GM12878 (cell line): ENCODE data around the gene USP4. TPM values are rescaled to one million over a fixed set of nuclear protein-coding genes. Genes with fewer than 3 reads are reported as not detected.
A peak's percentile ranks its signal among the peaks of the same experiment; 100 is the strongest.

Experiments
- ATAC-seq: fragments of 200-7000 bp; cut with Tn5 transposase; 3 replicates; pipeline ENCODE4 v1.9.1; 2020; ENCODE audit warnings: mild to moderate bottlenecking, moderate library complexity
- Bru-seq: library from RNA; stranded (reverse); fragments of 400-500 nt; gene quantifications from one replicate; lab custom pipeline; 2021; lab: Mats Ljungman, UMichigan
- BruChase-seq, 2 experiments: library from RNA; stranded (reverse); fragments of 400-500 nt; gene quantifications; one replicate each; lab custom pipeline; 2021; lab: Mats Ljungman, UMichigan
- BruUV-seq: library from RNA; stranded (reverse); fragments of 400-500 nt; replicated peaks from 2 replicates; lab custom pipeline; 2021; lab: Mats Ljungman, UMichigan
- CTCF ChIA-PET: fragments of 300-600 bp; sonication (Branson Sonifier 250); formaldehyde crosslinking; extraction: SDS; loops from one replicate; lab custom pipeline; 2021; ENCODE audit warnings: inconsistent platforms; lab: Yijun Ruan, JAX
- POLR2A ChIA-PET: fragments of 350-600 bp; formaldehyde crosslinking; extraction: SDS; loops from one replicate; lab custom pipeline; 2021; ENCODE audit warnings: inconsistent platforms; lab: Charles Lee
- RAD21 ChIA-PET: fragments of 300-600 bp; sonication (Branson Sonifier 250); formaldehyde crosslinking; loops from one replicate; lab custom pipeline; 2023; ENCODE audit warnings: antibody characterized with exemption; ENCODE audit not compliant: unreplicated experiment; lab: Charles Lee
- SMC1A ChIA-PET: fragments of 300-600 bp; sonication (Branson Sonifier 250); formaldehyde crosslinking; loops from one replicate; lab custom pipeline; 2023; ENCODE audit not compliant: unreplicated experiment, uncharacterized antibody; lab: Charles Lee
- DNase-seq: peaks from one replicate; pipeline ENCODE4 v3.0.0-alpha.2; 2011; ENCODE audit warnings: low read depth, low spot score
- FAIRE-seq: peaks from 3 replicates; lab custom pipeline; 2011; peaks lifted over from hg19 to GRCh38; lab: Jason Lieb, UNC
- H2AFZ ChIP-seq: 2 replicates; pipeline ENCODE4 v1.6.0; 2011; ENCODE audit warnings: low read depth, low read length, control low read depth; ENCODE audit not compliant: control insufficient read depth
- H3K27ac ChIP-seq: 2 replicates; pipeline ENCODE4 v1.5.1; 2011; ENCODE audit warnings: control low read depth; ENCODE audit not compliant: control insufficient read depth, insufficient read depth
- H3K27me3 ChIP-seq, 2 experiments: replicated peaks in 1 of 2; 2 replicates each; pipeline versions ENCODE4 v1.6.0 to v1.6.1; 2011; ENCODE audit warnings: low read length in 1 of 2; ENCODE audit not compliant: control insufficient read depth in 2 of 2, insufficient read depth in 2 of 2
- H3K36me3 ChIP-seq, 2 experiments: 2 replicates each; pipeline ENCODE4 v1.5.1; 2011; ENCODE audit warnings: low read length in 1 of 2; ENCODE audit not compliant: control insufficient read depth in 2 of 2, insufficient read depth in 2 of 2
- H3K4me1 ChIP-seq: 2 replicates; pipeline ENCODE4 v1.6.1; 2011; ENCODE audit warnings: mild to moderate bottlenecking, low read length, moderate library complexity, mixed read lengths; ENCODE audit not compliant: control insufficient read depth, insufficient read depth
- H3K4me2 ChIP-seq: 2 replicates; pipeline ENCODE4 v1.6.0; 2011; ENCODE audit warnings: control low read depth; ENCODE audit not compliant: control insufficient read depth, insufficient read depth
- H3K4me3 ChIP-seq: fragments of 200-600 bp; sonication (generic); 2 replicates; pipeline ENCODE4 v1.5.1; 2016
- H3K79me2 ChIP-seq: 2 replicates; pipeline ENCODE4 v1.6.0; 2011; ENCODE audit warnings: low read length; ENCODE audit not compliant: control insufficient read depth, insufficient read depth
- H3K9ac ChIP-seq: 2 replicates; pipeline ENCODE4 v1.8.0; 2011; ENCODE audit warnings: low read length, control low read depth, mixed read lengths; ENCODE audit not compliant: control insufficient read depth, insufficient read depth
- H3K9me3 ChIP-seq: replicated peaks from 3 replicates; pipeline ENCODE4 v1.5.1; 2011; ENCODE audit warnings: mild to moderate bottlenecking, low read length; ENCODE audit not compliant: control insufficient read depth, insufficient read depth
- H4K20me1 ChIP-seq: 2 replicates; pipeline ENCODE4 v1.6.0; 2011; ENCODE audit not compliant: control insufficient read depth, insufficient read depth
- ATF7 ChIP-seq: fragments of 450-650 bp; IDR thresholded peaks from 2 replicates; pipeline ENCODE4 v1.6.1; 2016; ENCODE audit warnings: low read depth, mild to moderate bottlenecking
- JUNB ChIP-seq: IDR thresholded peaks from 2 replicates; pipeline ENCODE4 v1.6.1; 2016; ENCODE audit warnings: antibody characterized with exemption, mild to moderate bottlenecking
- MYC ChIP-seq: IDR thresholded peaks from 2 replicates; pipeline ENCODE4 v1.6.1; 2011; ENCODE audit warnings: mild to moderate bottlenecking, low read length, moderate library complexity, inconsistent platforms; ENCODE audit not compliant: insufficient read depth, insufficient replicate concordance, insufficient read length, severe bottlenecking
- RBBP5 ChIP-seq: fragments of 200-600 bp; sonication (generic); conservative IDR thresholded peaks from 2 replicates; pipeline ENCODE4 v1.6.1; 2016
- SMC3 ChIP-seq: IDR thresholded peaks from 2 replicates; pipeline ENCODE4 v1.6.1; 2011; ENCODE audit warnings: low read length, improper control_type of control experiment, borderline replicate concordance
- STAT1 ChIP-seq: fragments of 450-650 bp; conservative IDR thresholded peaks from 2 replicates; pipeline ENCODE4 v1.6.1; 2014; ENCODE audit warnings: antibody characterized with exemption, mild to moderate bottlenecking
- SUPT20H ChIP-seq: IDR thresholded peaks from 2 replicates; pipeline ENCODE4 v1.6.1; 2011; ENCODE audit warnings: low read depth, mild to moderate bottlenecking, low read length, moderate library complexity, borderline replicate concordance; ENCODE audit not compliant: control insufficient read depth
- TARDBP ChIP-seq: IDR thresholded peaks from 2 replicates; pipeline ENCODE4 v1.6.1; 2016; ENCODE audit warnings: borderline replicate concordance
- YY1 ChIP-seq: IDR thresholded peaks from 2 replicates; pipeline ENCODE4 v1.6.1; 2011; ENCODE audit warnings: low read depth, mild to moderate bottlenecking, low read length
- ZNF207 ChIP-seq: fragments of 450-650 bp; IDR thresholded peaks from 2 replicates; pipeline ENCODE4 v1.6.1; 2014; ENCODE audit warnings: antibody characterized with exemption, mild to moderate bottlenecking, borderline replicate concordance
- ZNF274 ChIP-seq: IDR thresholded peaks from one replicate; pipeline ENCODE4 v1.8.0; 2011; ENCODE audit not compliant: insufficient read length, insufficient read depth
- WGBS: methylation state at CpG from one replicate; pipeline ENCODE4 v1.1.6; 2016; ENCODE audit warnings: low lambda C conversion rate; ENCODE audit not compliant: insufficient replicate concordance, insufficient coverage; ENCODE audit errors: missing lambda C conversion rate; 5-methylcytosine and 5-hydroxymethylcytosine counted together
- in situ Hi-C: fragments of 300-500 bp; cut with MboI; formaldehyde crosslinking; loops from 9 replicates; pipeline ENCODE4 v1.14.3; 2018; ENCODE audit warnings: mixed read lengths
- intact Hi-C: fragments of 100-400 bp; cut with micrococcal nuclease; formaldehyde crosslinking; loops from one replicate; pipeline ENCODE4 v1.14.2; 2022; ENCODE audit not compliant: unreplicated experiment
- long read RNA-seq, 2 experiments: library from polyadenylated mRNA; unstranded; transcript quantifications; one replicate each; pipeline ENCODE4 v2.0.0, GENCODE V29; 2019 to 2020
- polyA minus RNA-seq, 3 experiments: library from RNA; depleted of rRNA, polyadenylated mRNA; stranded (reverse); fragments of >200 nt; gene quantifications; 2 replicates each; pipeline ENCODE4 v1.2.3, GENCODE V29; 2011
- polyA plus RNA-seq, 11 experiments: library from polyadenylated mRNA; depleted of rRNA in 4 of 11; unstranded in 6 of 11; stranded (reverse) in 5 of 11; fragments of >200 nt; fragmentation: Nextera tagmentation in 4 of 11; fragmentation: Illumina TruSeq in 1 of 11; extraction: Ambion mirVana in 4 of 11; extraction: Trizol in 1 of 11; gene quantifications; 1 replicate in 1 of 11; 2 replicates in 10 of 11; pipeline versions ENCODE4 v1.2.1 to v1.2.3, GENCODE V29; 2011 to 2016; ENCODE audit warnings: inconsistent platforms in 2 of 11, missing spikeins in 2 of 11, low read depth in 1 of 11
- total RNA-seq, 4 experiments: library from RNA; depleted of rRNA in 3 of 4; stranded (reverse); fragments of >200 nt in 3 of 4; fragmentation: Illumina TruSeq in 1 of 4; extraction: Trizol in 1 of 4; gene quantifications; 2 replicates each; pipeline versions ENCODE4 v1.2.1 to v1.2.3, GENCODE V29; 2013 to 2021
- TF ChIP-seq, protein P1 (sequence below): IDR thresholded peaks from 2 replicates; pipeline ENCODE4 v1.6.1; 2011; ENCODE audit warnings: borderline replicate concordance, low read depth, mild to moderate bottlenecking, moderate library complexity, mixed read lengths, low read length; ENCODE audit not compliant: insufficient read depth; ENCODE audit errors: extremely low read length

USP4 gene, protein sequence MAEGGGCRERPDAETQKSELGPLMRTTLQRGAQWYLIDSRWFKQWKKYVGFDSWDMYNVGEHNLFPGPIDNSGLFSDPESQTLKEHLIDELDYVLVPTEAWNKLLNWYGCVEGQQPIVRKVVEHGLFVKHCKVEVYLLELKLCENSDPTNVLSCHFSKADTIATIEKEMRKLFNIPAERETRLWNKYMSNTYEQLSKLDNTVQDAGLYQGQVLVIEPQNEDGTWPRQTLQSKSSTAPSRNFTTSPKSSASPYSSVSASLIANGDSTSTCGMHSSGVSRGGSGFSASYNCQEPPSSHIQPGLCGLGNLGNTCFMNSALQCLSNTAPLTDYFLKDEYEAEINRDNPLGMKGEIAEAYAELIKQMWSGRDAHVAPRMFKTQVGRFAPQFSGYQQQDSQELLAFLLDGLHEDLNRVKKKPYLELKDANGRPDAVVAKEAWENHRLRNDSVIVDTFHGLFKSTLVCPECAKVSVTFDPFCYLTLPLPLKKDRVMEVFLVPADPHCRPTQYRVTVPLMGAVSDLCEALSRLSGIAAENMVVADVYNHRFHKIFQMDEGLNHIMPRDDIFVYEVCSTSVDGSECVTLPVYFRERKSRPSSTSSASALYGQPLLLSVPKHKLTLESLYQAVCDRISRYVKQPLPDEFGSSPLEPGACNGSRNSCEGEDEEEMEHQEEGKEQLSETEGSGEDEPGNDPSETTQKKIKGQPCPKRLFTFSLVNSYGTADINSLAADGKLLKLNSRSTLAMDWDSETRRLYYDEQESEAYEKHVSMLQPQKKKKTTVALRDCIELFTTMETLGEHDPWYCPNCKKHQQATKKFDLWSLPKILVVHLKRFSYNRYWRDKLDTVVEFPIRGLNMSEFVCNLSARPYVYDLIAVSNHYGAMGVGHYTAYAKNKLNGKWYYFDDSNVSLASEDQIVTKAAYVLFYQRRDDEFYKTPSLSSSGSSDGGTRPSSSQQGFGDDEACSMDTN
- total RNA-seq (2013; cell fraction: nucleolus; rRNA removed): 110 and 117 TPM in 2 replicates
- total RNA-seq (2014; rRNA removed) (24.8 and 26.5 TPM in 2 replicates), total RNA-seq (2014; rRNA removed; fragmentation: Illumina TruSeq; extraction: Trizol) (57.6 and 58.8 TPM in 2 replicates), total RNA-seq (2021) (68.4 and 75.8 TPM in 2 replicates), polyA plus RNA-seq (2011; rRNA removed) (72.1 and 77.1 TPM in 2 replicates), polyA plus RNA-seq (2014; fragmentation: Illumina TruSeq; extraction: Trizol) (70.6 and 80.9 TPM in 2 replicates), polyA plus RNA-seq (2014; fragmentation: Nextera tagmentation; extraction: Ambion mirVana) (10 to 100 TPM; 40.3 to 49.3 TPM), polyA plus RNA-seq (2014; rRNA removed) (62.3 and 69.3 TPM in 2 replicates), polyA plus RNA-seq (2016; fragmentation: Nextera tagmentation; extraction: Ambion mirVana) (10 to 100 TPM; 69.6 to 69.7 TPM), polyA minus RNA-seq (2011; rRNA and poly(A)+ RNA removed) (107 and 161 TPM in 2 replicates), Bru-seq, nascent RNA (percentile 78 among the genes with signal in this experiment), BruChase-seq, experiment 1, labeled RNA remaining after a 6-hour chase (percentile 87 among the genes with signal in this experiment), BruChase-seq, experiment 2, labeled RNA remaining after a 2-hour chase (percentile 85 among the genes with signal in this experiment)
- polyA plus RNA-seq (2011; ENCODE audit: low read depth): 45.0 TPM
- polyA plus RNA-seq (2011; cell fraction: cytosol; rRNA removed): 58.3 and 61.3 TPM in 2 replicates
- 74.7 and 82.1 TPM in 2 replicates for polyA plus RNA-seq (2011; cell fraction: nucleus; rRNA removed)
- 46.7 and 50.0 TPM in 2 replicates for polyA plus RNA-seq (2012)
- polyA minus RNA-seq (2011; cell fraction: cytosol; rRNA and poly(A)+ RNA removed): 24.5 and 27.2 TPM in 2 replicates
- 36.3 and 64.6 TPM in 2 replicates for polyA minus RNA-seq (2011; cell fraction: nucleus; rRNA and poly(A)+ RNA removed)
- long read RNA-seq, experiment 1, transcript USP4-202 (21 exons, 3,222 nt): minor isoform, 10 of 44 reads
- long read RNA-seq, experiment 1, transcript USP4-201 (22 exons, 3,126 nt): major isoform, 20 of 44 reads
- long read RNA-seq, experiment 1, partial matches to known transcripts: 7 of 44 reads
- long read RNA-seq, experiment 1, other reads (novel, unspliced or antisense): 6 of 44 reads
- long read RNA-seq, experiment 2, transcript USP4-202 (21 exons, 3,222 nt): minor isoform, 45 of 251 reads
- long read RNA-seq, experiment 2, transcript USP4-201 (22 exons, 3,126 nt): major isoform, 100 of 251 reads
- long read RNA-seq, experiment 2, transcript USP4-203 (7 exons, 1,454 nt): minor isoform, 5 of 251 reads
- long read RNA-seq, experiment 2, partial matches to known transcripts: 42 of 251 reads
- long read RNA-seq, experiment 2, other reads (novel, unspliced or antisense): 57 of 251 reads

DNA sequence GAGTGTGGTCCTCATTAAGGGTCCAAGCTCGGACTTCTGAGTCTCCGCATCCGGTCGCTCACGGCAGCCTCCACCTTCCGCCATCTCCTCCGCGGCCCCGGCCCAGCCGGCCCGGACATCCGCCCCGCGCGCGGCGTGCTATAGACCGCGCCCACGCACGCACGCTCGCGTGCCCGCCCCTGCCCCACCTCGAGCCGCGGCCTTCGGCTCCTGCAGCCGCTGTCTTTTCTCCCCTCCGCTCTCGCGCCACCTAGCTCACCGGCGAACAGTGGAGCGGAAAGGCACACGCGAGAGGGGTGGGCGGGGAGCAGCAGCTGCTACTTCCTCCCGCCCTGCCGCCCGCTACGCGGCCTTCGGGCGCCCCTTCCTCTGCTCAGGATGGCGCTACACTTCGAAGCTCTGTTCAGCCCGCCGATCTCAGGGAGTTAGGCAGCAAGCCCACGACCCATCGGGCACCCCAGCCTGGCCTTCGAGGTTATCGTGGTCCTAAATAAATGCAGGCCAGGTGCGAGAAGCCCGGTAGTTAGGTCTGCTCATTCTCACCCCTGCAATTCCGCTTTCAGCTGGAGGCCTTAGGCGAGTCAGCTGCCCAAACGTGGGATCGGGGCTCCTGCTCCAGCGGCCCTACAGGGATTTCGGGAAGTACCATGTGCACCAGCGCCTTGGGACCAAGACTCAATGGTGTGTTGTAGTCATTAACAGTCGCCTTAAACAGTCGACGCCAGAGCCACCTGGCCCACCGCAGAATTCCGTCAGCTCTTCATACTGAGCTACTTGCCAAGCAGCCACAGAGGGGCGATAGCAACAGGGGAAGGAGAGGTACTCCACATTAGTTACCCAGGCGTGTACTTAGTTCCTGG is at the start of gene USP4:
TSS of gene USP4 (minus strand) at position 113 of the 860 bp plus-strand sequence. CDS start at position 84, 29 bp downstream.
- H3K36me3 ChIP-seq: peaks cover 0 to 2% of the 10 kb centered on the region in 2 experiments; a peak in 3 of 4 replicates
- peak within 1 kb of the TSS; percentile 92 for H3K9ac ChIP-seq
- ChIA-PET CTCF (interaction anchor here (0.6 to 4.8 kb wide), 42 partner anchors 9 to 1047 kb away, joined by 3 to 73 read pairs (median 4); partner anchors contain the start of genes AMT, DAG1, GPX1 and KLHDC8B), SMC1A (interaction anchor here (0.6 to 3.0 kb wide), 29 partner anchors 8 to 352 kb away, joined by 3 to 34 read pairs (median 4); partner anchors contain the start of genes DAG1, GPX1, NICN1 and RHOA), RAD21 (interaction anchor here (0.6 to 2.9 kb wide), 30 partner anchors 10 to 422 kb away, joined by 3 to 64 read pairs (median 4); partner anchors contain the start of genes ARIH2, DAG1, GPX1 and KLHDC8B), POLR2A (interaction anchor here (0.7 to 3.0 kb wide), 26 partner anchors 10 to 333 kb away, joined by 3 to 40 read pairs (median 6); partner anchors contain the start of genes DAG1, GPX1, NICN1 and QRICH1)
- H3K79me2 ChIP-seq: peaks cover 49% of the 10 kb centered on the region
- H3K4me2 ChIP-seq: peak within 1 kb of the TSS; percentile 85
- DNase-seq (peak; percentile 87), FAIRE-seq (peak; percentile 83), ATAC-seq (peak; percentile 92)
- H4K20me1 ChIP-seq: no peaks in the 10 kb centered on the region
- H3K9me3 ChIP-seq: no peaks in the 10 kb centered on the region
- TSS peak; percentile 96 for BruUV-seq
- intact Hi-C loops (loop anchor here (1.0 to 10.0 kb wide), 4 partner anchors 18 to 315 kb away; partner anchors contain the start of genes GPX1, IMPDH2, NDUFAF3 and TCTA), in situ Hi-C loops (no loop called here)
- H3K27me3 ChIP-seq: no peaks in the 10 kb centered on the region
- peak within 1 kb of the TSS; percentile 55 for H2AFZ ChIP-seq
- peak within 1 kb of the TSS; percentile 98 for H3K27ac ChIP-seq
- peaks cover 38% of the 10 kb centered on the region for H3K4me1 ChIP-seq
- H3K4me3 ChIP-seq: peak within 1 kb of the TSS; percentile 89
- WGBS: under 1% methylated on average over 54 of the region's 70 CpGs
- TF ChIP-seq MYC: peak; percentile 20
- peak; percentile 51 for TF ChIP-seq SMC3
- peak; percentile 90 for TF ChIP-seq ZNF207
- TF ChIP-seq YY1: peak; percentile 95
- TF ChIP-seq SUPT20H: no peak
- TF ChIP-seq, protein P1, sequence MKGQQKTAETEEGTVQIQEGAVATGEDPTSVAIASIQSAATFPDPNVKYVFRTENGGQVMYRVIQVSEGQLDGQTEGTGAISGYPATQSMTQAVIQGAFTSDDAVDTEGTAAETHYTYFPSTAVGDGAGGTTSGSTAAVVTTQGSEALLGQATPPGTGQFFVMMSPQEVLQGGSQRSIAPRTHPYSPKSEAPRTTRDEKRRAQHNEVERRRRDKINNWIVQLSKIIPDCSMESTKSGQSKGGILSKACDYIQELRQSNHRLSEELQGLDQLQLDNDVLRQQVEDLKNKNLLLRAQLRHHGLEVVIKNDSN: no peak
- 0 out of 2 replicates have a peak, but pooled peaks have one; percentile 48 for TF ChIP-seq TARDBP
- TF ChIP-seq ATF7: peak; percentile 61; the same call in 1 of the 2 replicates
- no peak for TF ChIP-seq JUNB
- no peak; the same call in 1 of the 2 replicates for TF ChIP-seq STAT1
- no peak for TF ChIP-seq ZNF274
- TF ChIP-seq RBBP5: no peak
